Esophagus muscularis mucosa (tissue), 4 donors: ENCODE data around the gene GAPVD1. TPM values are rescaled to one million over a fixed set of nuclear protein-coding genes. Genes with fewer than 3 reads are reported as not detected.

Experiments
- DNase-seq: peaks from one replicate; pipeline ENCODE4 v3.0.0-alpha.2; 2017; ENCODE audit errors: extremely low spot score
- H3K27ac ChIP-seq, 4 donors: fragments of 200-600 bp; sonication (generic); replicated peaks in 1 of 4; 1 replicate in 3 of 4; 2 replicates in 1 of 4; pipeline ENCODE4 v1.5.1; 2016 to 2019; ENCODE audit warnings: mild to moderate bottlenecking in 1 of 4
- H3K27me3 ChIP-seq, 4 donors: fragments of 200-600 bp; sonication (generic); one replicate each; pipeline versions ENCODE4 v1.5.1 to v1.6.0; 2016 to 2019
- H3K36me3 ChIP-seq, 4 donors: fragments of 200-600 bp; sonication (generic); one replicate each; pipeline ENCODE4 v1.5.1; 2016 to 2019
- H3K4me1 ChIP-seq, 4 donors: fragments of 200-600 bp; sonication (generic); one replicate each; pipeline ENCODE4 v1.5.1; 2016 to 2019
- H3K4me3 ChIP-seq, 4 donors: fragments of 200-600 bp; sonication (generic); 1 replicate in 2 of 4; 2 replicates in 2 of 4; pipeline ENCODE4 v1.5.1; 2016 to 2019; ENCODE audit warnings: mild to moderate bottlenecking in 4 of 4, moderate library complexity in 1 of 4
- H3K9me3 ChIP-seq, 4 donors: fragments of 200-600 bp; sonication (generic); 1 replicate in 3 of 4; 2 replicates in 1 of 4; pipeline ENCODE4 v1.5.1; 2016 to 2019
- EP300 ChIP-seq: sonication (generic); formaldehyde crosslinking; IDR thresholded peaks from one replicate; pipeline ENCODE4 v1.6.1; 2017; ENCODE audit warnings: antibody characterized with exemption
- POLR2A ChIP-seq: fragments of 450-650 bp; IDR thresholded peaks from one replicate; pipeline ENCODE4 v1.6.1; 2017; ENCODE audit warnings: antibody characterized with exemption, moderate library complexity, mild to moderate bottlenecking, low read depth
- POLR2AphosphoS5 ChIP-seq, 2 donors: sonication (generic); formaldehyde crosslinking; IDR thresholded peaks; one replicate each; pipeline ENCODE4 v1.6.1; 2017; ENCODE audit warnings: antibody characterized with exemption in 2 of 2
- WGBS: methylation state at CpG from one replicate; pipeline ENCODE4 v1.1.5; 2018; 5-methylcytosine and 5-hydroxymethylcytosine counted together
- intact Hi-C: fragments of 100-400 bp; cut with DNase I; formaldehyde crosslinking; loops from one replicate; pipeline ENCODE4 v1.15.1; 2023
- total RNA-seq, 4 donors: library from RNA; depleted of rRNA; stranded (reverse); fragments of >200 nt; gene quantifications; one replicate each; pipeline versions ENCODE4 v1.1.0 to v1.2.1, GENCODE V29; 2016
- TF ChIP-seq, protein P1 (sequence below), 3 experiments: fragments of 200-600 bp in 2 of 3; fragments of 450-650 bp in 1 of 3; sonication (generic) in 2 of 3; IDR thresholded peaks; one replicate each; pipeline ENCODE4 v1.5.1; 2017 to 2019; ENCODE audit warnings: antibody characterized with exemption in 3 of 3, mild to moderate bottlenecking in 2 of 3, moderate library complexity in 1 of 3

Gene GAPVD1
- total RNA-seq, 4 donors from 2014 or later = 39.0 to 58.6 (median 45.2) TPM

DNA sequence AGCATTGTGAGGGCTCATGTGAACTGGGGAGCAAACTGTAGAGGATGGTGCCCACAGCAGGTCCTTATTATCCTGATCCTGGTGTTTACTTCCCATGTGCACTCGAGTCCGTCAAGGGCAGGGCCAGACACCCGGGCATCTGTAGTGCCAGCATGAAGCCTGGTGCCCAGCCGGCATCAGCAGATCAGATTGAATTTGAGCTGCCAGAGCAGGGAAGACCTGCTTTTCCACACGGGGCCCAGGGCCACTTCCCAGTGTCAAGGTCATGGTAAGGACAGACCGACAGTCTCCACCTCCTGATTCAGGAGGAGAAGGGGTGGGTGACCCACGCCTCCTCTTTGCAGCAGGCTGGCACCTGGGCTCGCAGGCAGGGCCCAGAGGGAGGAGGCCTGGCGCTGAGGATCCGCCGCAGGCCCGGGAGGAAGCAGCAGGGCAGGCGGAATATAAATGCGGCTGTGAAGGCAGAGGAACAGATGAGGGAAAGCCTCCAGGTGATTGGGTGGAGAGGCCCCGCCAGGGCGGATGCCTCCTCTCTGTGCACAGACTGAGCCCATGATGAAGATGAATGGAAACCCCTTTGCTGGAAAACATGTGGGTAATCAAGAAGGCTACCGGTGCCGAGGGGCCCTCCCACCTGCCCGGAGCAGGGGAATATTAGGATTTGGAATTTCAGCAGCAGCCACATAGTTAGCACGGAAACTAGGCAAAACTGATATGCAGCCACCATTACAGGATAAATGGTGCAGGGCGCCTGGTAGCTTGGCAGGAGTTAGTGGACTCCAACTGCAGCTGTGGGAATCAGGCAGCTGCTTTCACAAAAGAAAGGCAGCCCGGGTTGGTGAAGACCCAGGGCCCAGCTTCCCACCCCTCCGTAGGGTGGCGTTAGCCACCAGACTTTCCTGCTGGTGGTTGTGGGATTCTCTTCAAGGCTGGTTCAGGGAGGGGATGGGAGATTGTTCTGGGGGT lies 114.9 kb downstream of the GAPVD1 start:
- Histone ChIP-seq H3K4me1 (peaks cover 11 to 14% (median 13%) of the 10 kb centered on the region in 4 donors), H3K27ac (no peak overlapping the region), H3K9me3 (no peaks in the 10 kb centered on the region), H3K4me3 (no peak overlapping the region), H3K27me3 (peaks cover 0 to 21% (median 0%) of the 10 kb centered on the region in 4 donors), H3K36me3 (no peaks in the 10 kb centered on the region)
- WGBS = 87% methylated on average over 22 of the region's 24 CpGs
- DNase-seq = no peak
- TF ChIP-seq POLR2A (no peak), EP300 (no peak), POLR2AphosphoS5 (IDR thresholded peaks at IDR 0.05) (no peak)
- TF ChIP-seq, protein P1, sequence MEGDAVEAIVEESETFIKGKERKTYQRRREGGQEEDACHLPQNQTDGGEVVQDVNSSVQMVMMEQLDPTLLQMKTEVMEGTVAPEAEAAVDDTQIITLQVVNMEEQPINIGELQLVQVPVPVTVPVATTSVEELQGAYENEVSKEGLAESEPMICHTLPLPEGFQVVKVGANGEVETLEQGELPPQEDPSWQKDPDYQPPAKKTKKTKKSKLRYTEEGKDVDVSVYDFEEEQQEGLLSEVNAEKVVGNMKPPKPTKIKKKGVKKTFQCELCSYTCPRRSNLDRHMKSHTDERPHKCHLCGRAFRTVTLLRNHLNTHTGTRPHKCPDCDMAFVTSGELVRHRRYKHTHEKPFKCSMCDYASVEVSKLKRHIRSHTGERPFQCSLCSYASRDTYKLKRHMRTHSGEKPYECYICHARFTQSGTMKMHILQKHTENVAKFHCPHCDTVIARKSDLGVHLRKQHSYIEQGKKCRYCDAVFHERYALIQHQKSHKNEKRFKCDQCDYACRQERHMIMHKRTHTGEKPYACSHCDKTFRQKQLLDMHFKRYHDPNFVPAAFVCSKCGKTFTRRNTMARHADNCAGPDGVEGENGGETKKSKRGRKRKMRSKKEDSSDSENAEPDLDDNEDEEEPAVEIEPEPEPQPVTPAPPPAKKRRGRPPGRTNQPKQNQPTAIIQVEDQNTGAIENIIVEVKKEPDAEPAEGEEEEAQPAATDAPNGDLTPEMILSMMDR (IDR thresholded peaks at IDR 0.05) = no peak
- intact Hi-C loops = loop anchor here (10.0 kb wide), 1 partner anchor 602 kb away; the partner anchor contains the start of genes NR6A1 and OLFML2A

DNA sequence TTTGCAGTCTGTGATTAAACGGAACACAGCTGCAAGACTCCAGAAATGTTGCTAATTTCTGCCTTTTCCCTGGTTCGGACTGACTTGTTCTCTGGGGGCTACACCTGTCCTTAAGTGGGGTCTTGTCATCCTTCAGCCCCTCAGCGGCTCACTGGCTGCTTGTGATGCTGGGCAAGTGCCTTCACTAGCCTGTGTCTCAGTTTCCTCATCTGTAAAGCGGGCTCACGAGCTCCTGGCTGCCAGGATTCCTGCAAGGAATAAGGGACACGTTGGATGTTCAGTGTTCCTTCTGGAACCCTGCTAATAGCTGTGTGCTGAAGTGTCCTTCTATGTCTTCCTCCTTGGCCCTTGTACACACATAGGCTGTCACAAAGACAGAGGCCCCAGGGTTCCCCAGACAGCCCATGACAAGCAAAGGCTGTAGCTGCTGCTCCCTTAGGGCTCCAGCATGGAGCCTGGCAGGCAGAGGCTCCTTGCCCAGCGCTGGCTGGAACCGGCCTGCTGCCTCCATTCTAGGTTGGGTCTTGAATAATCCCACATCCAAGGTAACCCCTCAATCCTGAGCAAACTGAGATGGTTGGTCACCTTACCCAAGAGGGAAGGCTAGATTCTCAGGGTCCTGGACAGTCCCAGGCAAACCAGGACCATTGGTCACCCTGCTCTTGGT lies 116.1 kb downstream of the GAPVD1 start:
- TF ChIP-seq EP300 (no peak), POLR2A (no peak), POLR2AphosphoS5 (IDR thresholded peaks at IDR 0.05) (no peak)
- TF ChIP-seq, protein P1 (IDR thresholded peaks at IDR 0.05) = no peak
- Histone ChIP-seq H3K4me1 (peaks cover 11 to 14% (median 13%) of the 10 kb centered on the region in 4 donors), H3K27ac (no peak overlapping the region), H3K36me3 (no peaks in the 10 kb centered on the region), H3K27me3 (peaks cover 0 to 21% (median 0%) of the 10 kb centered on the region in 4 donors), H3K9me3 (no peaks in the 10 kb centered on the region), H3K4me3 (no peak overlapping the region)
- WGBS = 65% methylated on average over 5 of the region's 8 CpGs
- intact Hi-C loops = loop anchor here (10.0 kb wide), 1 partner anchor 603 kb away; the partner anchor contains the start of genes NR6A1 and OLFML2A
- DNase-seq = no peak

DNA sequence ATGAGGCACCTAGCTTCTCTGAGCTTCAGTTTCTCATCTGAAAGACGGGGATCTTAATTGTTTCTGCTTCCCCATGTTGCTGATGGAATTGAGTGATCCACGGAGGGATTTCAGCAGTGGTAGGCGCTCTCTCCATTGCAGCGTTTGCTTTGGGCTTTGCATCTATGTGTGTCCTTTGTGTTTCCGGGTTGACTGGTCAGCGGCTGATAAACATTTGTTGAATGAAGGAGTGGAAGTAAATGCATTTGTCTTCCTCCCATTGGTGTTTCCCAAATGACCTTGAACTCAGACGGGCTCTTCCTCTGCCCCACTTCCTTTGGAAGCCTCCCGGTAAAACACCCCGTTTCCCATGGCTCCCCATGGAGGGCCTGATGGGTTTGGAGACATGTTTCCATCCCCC lies 117.2 kb downstream of the GAPVD1 start:
- no peak for DNase-seq
- 69% methylated on average over 8 of the region's 9 CpGs for WGBS
- Histone ChIP-seq H3K36me3 (no peaks in the 10 kb centered on the region), H3K9me3 (no peaks in the 10 kb centered on the region), H3K27ac (no peak overlapping the region), H3K4me3 (no peak overlapping the region), H3K4me1 (peaks cover 11 to 14% (median 13%) of the 10 kb centered on the region in 4 donors), H3K27me3 (peaks cover 0 to 21% (median 0%) of the 10 kb centered on the region in 4 donors)
- TF ChIP-seq, protein P1 (IDR thresholded peaks at IDR 0.05) = no peak
- intact Hi-C loops = loop anchor here (10.0 kb wide), 1 partner anchor 604 kb away; the partner anchor contains the start of genes NR6A1 and OLFML2A

DNA sequence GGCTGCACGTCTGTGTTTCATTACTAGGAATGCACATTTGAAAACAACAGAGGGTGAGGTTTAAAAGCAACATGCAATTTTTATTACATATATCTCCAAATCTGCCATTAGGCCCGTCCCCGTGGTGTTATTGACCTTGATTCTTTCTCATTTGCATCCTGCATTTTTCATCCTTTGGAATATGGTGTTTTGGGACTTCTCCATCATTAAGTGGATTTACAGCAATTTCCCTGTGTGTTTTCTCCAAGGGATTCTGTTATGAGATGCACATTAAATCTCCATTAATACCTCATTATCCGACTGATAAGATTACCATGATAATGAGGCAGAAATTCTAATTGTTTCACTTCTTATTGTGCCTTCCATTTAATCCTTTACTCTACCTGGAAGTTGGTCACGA lies 117.6 kb downstream of the GAPVD1 start:
- Histone ChIP-seq H3K4me3 (no peak overlapping the region), H3K27me3 (peaks cover 0 to 21% (median 0%) of the 10 kb centered on the region in 4 donors), H3K27ac (no peak overlapping the region), H3K36me3 (no peaks in the 10 kb centered on the region), H3K9me3 (no peaks in the 10 kb centered on the region), H3K4me1 (peaks cover 9 to 14% (median 10%) of the 10 kb centered on the region in 4 donors)
- intact Hi-C loops = loop anchor here (10.0 kb wide), 1 partner anchor 604 kb away; the partner anchor contains the start of genes NR6A1 and OLFML2A
- TF ChIP-seq POLR2A = no peak
- TF ChIP-seq POLR2AphosphoS5 (IDR thresholded peaks at IDR 0.05) = no peak
- TF ChIP-seq EP300 = no peak
- TF ChIP-seq, protein P1 (IDR thresholded peaks at IDR 0.05) = no peak
- WGBS = 76% methylated on average over 5 of the region's 5 CpGs
- no peak for DNase-seq
